Kidney capillary endothelial cell (primary cell): ENCODE results near the gene ATF3.

Experiments used
- DNase-seq: peaks from one replicate; pipeline ENCODE4 v3.0.0-alpha.2; 2018; ENCODE audit warnings: low spot score

ATF3 gene

DNA sequence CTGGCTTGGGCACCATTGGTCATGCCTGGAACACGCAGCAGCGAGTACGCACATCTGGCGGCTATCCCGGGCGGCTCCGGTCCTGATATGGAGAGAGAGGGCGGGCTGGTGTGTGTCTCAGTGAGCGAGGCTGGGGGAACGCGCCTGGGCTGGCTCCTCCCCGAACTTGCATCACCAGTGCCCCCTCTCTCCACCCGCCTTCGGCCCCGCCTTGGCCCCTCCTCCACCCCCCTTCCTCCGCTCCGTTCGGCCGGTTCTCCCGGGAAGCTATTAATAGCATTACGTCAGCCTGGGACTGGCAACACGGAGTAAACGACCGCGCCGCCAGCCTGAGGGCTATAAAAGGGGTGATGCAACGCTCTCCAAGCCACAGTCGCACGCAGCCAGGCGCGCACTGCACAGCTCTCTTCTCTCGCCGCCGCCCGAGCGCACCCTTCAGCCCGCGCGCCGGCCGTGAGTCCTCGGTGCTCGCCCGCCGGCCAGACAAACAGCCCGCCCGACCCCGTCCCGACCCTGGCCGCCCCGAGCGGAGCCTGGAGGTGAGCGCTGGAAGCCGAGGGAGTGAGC lies at the start of gene ATF3:
Gene ATF3 (plus strand): TSS at position 370 of the 567 bp plus-strand sequence. CDS start 6,261 bp downstream, outside the sequence.
- DNase-seq, result peak; percentile 93

- DNase-seq, result no peak
These were observed 48.6 kb upstream of the ATF3 start for GRCh38 chr1:212559929-212560328.

DNA sequence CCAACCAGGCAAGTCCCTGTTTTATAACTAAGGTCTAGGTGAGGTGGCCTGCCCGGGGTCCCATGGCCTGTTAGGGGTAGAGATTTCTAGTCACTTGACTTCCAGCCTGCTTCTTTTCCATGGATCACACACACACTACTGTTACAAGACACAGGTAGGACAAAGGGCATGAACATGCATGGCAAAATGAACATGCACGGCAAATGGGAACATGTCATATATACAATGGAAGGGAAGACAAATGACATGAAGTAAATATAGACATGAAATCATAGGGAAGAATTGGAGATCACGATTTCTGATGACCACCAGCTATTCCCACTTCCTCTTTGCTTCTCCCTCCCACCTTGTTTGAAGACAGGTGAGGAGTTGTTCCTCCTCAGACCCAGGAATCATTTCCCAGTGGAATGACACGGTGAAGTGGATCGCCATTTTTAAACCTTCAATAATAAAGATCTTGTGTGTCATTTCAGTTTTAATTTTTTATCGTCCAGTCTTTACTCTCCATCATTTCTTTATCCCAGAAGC lies 47.6 kb upstream of the ATF3 start:
- DNase-seq, result no peak

- DNase-seq, result no peak
These were observed 47.0 kb upstream of the ATF3 start for GRCh38 chr1:212561501-212561931.

DNA sequence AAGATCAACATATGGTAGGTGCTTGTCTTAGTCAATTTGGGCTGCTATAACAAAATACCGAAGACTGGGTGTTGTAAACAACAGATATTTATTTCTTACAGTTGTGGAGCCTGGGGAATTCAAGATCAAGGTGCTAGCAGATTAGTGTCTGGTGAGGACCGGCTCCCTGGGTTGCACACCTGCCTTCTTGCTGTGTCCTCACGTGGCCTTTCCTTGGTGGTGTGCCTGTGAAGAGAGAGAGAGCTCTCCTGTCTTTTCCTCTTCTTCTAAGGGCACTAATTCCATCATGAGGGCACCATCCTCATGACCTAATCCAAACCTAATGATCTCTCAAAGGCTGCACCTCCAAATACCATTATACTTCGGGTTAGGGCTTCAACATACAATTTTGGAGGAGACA lies 45.8 kb upstream of the ATF3 start:
- no peak for DNase-seq

GRCh38 chr1:212565079-212565478 lies 43.5 kb upstream of the ATF3 start:
- DNase-seq, result no peak

- DNase-seq, result no peak
These were observed 42.8 kb upstream of the ATF3 start for GRCh38 chr1:212565571-212566305.

GRCh38 chr1:212566522-212567479 lies 41.8 kb upstream of the ATF3 start:
- DNase-seq, result peak; percentile 72

DNA sequence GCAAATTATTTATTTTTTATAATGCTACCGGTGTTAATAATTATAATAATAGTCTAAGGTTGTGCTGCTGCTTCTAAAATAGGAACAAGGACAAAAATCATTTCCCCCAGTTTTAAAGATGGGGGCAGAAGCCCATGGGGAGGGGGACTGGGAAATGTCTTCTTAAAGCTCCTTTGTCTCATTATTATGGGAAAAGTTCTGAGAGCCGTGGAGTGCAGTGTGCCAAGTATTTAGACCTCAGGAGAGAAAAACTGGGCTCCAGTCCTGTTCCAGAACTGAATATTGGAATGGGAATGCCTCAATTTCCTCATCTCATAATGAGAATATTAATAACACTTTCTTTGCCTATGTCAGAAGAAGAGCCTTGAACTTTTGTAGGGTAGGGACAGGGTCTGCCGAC lies 40.9 kb upstream of the ATF3 start:
- DNase-seq, result no peak

GRCh38 chr1:212568978-212569537 lies 39.5 kb upstream of the ATF3 start:
- DNase-seq, result no peak

DNA sequence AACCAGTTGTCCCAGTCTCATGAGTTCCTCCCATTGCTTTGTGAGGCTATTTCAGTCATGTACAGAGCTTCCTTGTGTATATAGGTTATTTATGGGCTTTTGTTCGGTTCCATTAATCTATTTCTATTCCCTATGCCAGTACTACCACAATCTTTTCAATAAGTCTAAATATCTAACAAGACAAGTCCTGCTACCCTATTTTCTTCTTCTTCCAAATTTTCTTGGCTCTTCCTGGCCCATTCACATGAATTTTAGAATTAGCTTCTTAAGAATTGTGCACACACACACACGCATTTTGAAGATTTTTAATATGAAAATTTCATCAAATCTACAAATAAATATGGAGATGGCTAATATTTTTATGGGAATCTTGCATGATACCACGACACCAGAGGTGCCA lies 33.8 kb upstream of the ATF3 start:
- no peak for DNase-seq

GRCh38 chr1:212575333-212575732 lies 33.2 kb upstream of the ATF3 start:
- no peak for DNase-seq

DNA sequence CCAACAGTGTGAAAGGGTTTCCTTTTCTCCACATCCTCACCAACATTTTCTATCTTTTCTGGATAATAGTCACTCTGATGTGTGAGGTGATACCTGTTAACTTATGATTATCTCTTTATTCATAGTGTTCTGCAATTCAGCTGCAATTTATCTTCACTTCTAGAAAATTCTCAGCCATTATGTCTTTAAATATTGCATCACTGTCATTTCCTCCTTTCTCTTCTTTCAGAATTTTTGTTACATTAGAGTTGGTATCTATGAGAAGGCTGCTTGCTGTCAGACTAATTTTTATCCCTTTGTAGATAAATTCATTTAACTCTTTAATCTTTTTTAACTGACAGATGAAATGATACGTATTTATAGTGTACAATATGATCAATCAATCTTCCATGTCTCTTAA lies 30.5 kb upstream of the ATF3 start:
- DNase-seq, result no peak

DNA sequence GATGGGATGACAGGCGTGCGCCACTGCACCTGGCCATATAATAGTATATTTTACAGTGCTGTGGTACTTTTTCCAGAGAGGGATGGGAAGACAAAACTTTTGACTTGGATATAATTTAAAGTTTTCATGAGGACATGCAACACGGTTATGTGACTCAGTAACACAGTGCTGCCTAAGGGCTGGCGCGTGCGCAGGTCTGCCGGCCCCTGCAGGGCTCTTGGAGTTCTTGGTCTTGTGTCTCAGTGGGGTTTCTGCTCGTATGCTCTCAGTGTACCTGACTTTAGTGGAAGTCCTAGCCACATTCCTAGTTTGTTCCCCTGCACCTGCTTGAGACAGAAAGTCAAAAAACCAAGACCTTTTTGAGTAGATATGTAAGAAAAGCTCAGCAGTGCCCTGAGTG lies 27.5 kb upstream of the ATF3 start:
- no peak for DNase-seq

DNA sequence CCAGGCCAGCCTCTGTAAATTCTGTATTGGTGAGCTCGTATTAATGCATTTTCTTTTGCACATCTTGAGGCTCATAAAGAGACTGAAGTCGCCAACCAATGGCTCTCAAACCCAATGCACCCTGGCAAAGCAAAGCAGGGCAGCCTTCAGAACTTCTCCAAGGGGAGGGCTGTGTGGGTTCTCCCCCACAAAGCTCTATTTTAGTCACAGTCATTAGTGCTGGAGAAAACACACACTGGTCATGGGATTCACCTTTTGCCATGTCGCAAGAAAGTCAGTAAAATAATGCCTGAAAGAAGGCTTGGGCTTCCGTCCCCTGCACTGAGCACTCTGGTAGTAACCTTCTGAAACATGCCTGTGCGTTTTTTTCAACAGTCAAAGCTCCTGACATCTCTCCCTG lies 26.3 kb upstream of the ATF3 start:
- no peak for DNase-seq

DNA sequence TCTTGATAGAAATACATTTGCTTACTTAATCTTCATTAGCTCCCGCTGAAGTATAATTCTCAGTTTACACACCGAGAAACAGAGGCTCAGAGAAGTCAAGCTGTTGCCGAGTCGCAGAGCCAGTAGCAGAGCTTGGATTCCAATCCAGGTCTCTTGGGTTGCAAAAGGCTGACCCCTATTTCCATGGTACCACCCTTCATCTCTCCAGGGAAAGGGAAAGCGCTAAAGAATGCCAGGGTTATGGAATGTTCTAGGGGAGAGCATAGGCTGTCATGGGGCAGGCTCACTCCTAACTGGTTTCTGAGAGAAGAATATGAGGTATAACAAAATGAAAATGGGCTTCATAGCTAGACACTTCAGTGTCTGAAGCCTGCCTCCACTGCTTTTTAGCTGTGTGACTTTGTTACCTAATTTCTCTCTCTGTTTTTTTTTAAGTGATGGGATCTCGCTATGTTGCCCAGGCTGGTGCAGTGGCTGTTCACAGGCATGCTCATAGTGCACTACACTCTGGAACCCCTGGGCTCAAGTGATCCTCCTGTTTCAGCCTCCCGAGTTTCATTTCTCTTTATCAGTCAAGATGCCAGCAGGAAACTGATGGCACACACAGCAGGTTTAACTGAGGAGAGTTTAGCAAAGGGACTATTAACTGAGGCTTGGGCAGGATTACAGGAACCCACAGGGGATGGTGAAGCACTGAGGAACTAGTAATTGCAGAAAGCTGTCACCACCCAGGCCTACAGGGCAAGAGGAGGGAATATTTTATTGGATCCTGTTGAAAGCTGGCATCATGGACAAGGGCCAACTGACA lies 25.5 kb upstream of the ATF3 start:
- DNase-seq, result no peak

GRCh38 chr1:212583643-212584042 lies 24.9 kb upstream of the ATF3 start:
- no peak for DNase-seq

GRCh38 chr1:212584092-212584886 lies 24.3 kb upstream of the ATF3 start:
- no peak for DNase-seq

DNA sequence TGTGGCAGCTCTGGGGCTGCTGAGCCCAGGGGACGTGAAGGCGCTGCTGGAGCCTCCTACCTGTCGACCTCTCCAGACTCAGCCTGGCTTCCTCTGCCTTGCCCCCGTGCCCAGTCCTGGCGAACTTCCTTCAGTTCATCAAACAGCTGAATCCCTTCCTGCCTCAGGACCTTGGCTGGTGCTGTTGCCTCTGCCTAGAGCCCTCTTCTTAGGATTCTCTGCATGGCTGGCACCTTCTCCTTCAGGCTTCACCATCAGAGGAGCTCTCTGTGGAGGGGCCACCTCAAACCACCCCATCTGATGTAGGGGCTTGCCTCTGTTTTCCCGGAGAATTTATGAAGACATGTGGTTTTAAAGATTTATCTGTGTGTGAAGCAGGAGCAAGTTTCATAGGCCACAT lies 23.4 kb upstream of the ATF3 start:
- no peak for DNase-seq

- no peak for DNase-seq
These were observed 22.1 kb upstream of the ATF3 start for GRCh38 chr1:212586206-212587015.
